ENCODE results near the gene PYGB. TPM values are rescaled to one million over a fixed set of nuclear protein-coding genes. Genes with fewer than 3 reads are reported as not detected.

Gene PYGB
- 191 and 194 TPM in 2 replicates for total RNA-seq

DNA sequence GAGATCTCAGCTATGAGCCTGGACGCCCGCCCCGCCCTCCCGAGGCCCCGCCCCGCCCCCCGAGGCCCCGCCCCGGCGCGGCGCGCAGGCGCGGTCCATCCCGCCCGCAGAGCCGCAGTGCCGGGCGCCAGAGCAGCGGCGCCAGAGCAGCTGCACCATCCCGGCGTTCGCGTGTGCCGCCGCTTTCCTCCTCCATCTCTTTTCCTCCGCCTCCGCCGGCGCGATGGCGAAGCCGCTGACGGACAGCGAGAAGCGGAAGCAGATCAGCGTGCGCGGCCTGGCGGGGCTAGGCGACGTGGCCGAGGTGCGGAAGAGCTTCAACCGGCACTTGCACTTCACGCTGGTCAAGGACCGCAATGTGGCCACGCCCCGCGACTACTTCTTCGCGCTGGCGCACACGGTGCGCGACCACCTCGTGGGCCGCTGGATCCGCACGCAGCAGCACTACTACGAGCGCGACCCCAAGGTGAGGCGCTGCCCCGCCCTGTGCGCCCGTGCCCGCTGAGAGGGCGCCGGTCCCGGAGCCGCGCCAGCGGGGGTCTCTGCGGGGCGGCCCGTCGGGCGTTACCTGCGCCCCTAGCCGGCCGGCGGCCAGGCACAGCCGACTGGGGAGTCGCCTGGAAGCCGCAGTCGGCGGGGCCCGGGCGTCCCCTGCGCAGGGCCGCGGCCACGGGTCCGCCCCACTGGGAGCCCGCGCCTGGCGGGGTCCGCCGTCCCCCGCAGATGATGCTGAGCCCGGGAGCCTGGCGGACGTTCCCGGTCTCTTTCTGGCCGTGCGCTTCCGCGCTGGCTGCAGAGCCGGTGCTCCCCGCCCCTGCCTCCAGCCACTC, at the start of gene PYGB:
PYGB (plus strand) TSS at position 130 of the 830 bp plus-strand sequence; CDS start at position 224, 94 bp downstream.
- peak within 1 kb of the TSS; percentile 75 for H3K27ac ChIP-seq (ENCODE audit: low read depth, low read length)
- DNase-seq (ENCODE audit: insufficient read length, low spot score, missing footprints) = peak; percentile 99
- H3K4me1 ChIP-seq (ENCODE audit: insufficient read depth, low read length) = peaks cover 47% of the 10 kb centered on the region
- H2AFZ ChIP-seq (ENCODE audit: low read length) = peak within 1 kb of the TSS; percentile 84
- TF ChIP-seq, protein P1, sequence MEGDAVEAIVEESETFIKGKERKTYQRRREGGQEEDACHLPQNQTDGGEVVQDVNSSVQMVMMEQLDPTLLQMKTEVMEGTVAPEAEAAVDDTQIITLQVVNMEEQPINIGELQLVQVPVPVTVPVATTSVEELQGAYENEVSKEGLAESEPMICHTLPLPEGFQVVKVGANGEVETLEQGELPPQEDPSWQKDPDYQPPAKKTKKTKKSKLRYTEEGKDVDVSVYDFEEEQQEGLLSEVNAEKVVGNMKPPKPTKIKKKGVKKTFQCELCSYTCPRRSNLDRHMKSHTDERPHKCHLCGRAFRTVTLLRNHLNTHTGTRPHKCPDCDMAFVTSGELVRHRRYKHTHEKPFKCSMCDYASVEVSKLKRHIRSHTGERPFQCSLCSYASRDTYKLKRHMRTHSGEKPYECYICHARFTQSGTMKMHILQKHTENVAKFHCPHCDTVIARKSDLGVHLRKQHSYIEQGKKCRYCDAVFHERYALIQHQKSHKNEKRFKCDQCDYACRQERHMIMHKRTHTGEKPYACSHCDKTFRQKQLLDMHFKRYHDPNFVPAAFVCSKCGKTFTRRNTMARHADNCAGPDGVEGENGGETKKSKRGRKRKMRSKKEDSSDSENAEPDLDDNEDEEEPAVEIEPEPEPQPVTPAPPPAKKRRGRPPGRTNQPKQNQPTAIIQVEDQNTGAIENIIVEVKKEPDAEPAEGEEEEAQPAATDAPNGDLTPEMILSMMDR (IDR thresholded peaks at IDR 0.05; ENCODE audit: extremely low read depth, low read depth, low read length) = no peak
- no peaks in the 10 kb centered on the region for H3K9me3 ChIP-seq (ENCODE audit: low read depth, low read length)
- no peaks in the 10 kb centered on the region for H3K36me3 ChIP-seq (ENCODE audit: insufficient read depth, low read length)
- peak within 1 kb of the TSS; percentile 91 for H3K4me2 ChIP-seq (ENCODE audit: insufficient read depth, low read length)
- peaks cover 43% of the 10 kb centered on the region for H4K20me1 ChIP-seq (ENCODE audit: insufficient read depth, low read length)
- H3K4me3 ChIP-seq (ENCODE audit: insufficient read depth, low read length) = peak within 1 kb of the TSS; percentile 87
- H3K79me2 ChIP-seq (ENCODE audit: insufficient read depth, low read length) = peaks cover 49% of the 10 kb centered on the region
- H3K27me3 ChIP-seq (ENCODE audit: insufficient read depth, low read length) = no peaks in the 10 kb centered on the region

DNA sequence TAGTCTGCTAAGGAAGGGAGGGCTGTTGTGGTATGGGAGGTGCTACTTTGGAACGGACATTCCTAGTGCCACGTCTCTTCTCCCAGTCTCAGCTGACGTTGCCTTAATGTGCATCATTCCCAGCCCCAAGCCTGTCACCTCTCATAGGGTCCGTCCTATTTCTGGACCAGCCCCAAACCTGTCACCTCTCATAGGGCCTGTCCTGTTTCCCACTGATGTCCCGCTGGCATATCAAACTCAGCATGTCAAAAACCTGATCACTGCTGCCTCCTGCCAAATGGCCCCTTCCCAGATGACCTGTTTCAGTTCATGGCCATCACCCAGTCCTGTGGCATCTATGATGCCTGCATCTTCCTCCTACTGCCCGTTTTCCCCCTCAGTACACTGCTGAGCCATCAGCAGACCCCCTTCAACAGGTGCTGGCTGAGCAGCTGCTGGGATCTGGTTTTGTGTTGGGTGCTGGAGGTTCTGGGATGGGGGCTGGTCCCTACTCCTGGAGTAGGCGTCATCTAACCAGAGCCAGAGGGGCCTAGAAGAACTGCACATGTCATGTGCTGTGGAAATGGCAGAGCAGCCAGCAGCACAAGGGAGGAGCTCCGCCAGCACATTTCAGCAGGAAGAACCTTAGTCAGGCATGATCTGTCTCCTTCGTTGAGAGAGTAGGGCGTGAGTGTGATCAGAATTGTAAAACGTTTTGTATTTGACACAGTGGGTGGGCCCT, 49.1 kb upstream of the PYGB start:
- Histone ChIP-seq H3K4me2 (ENCODE audit: insufficient read depth, low read length) (no peak overlapping the region), H3K4me3 (ENCODE audit: insufficient read depth, low read length) (no peak overlapping the region), H4K20me1 (ENCODE audit: insufficient read depth, low read length) (peaks cover 11% of the 10 kb centered on the region), H2AFZ (ENCODE audit: low read length) (no peak overlapping the region), H3K9me3 (ENCODE audit: low read depth, low read length) (no peaks in the 10 kb centered on the region), H3K36me3 (ENCODE audit: insufficient read depth, low read length) (peaks cover 3% of the 10 kb centered on the region), H3K4me1 (ENCODE audit: insufficient read depth, low read length) (peaks cover 17% of the 10 kb centered on the region), H3K27me3 (ENCODE audit: insufficient read depth, low read length) (no peaks in the 10 kb centered on the region), H3K79me2 (ENCODE audit: insufficient read depth, low read length) (peaks cover 81% of the 10 kb centered on the region), H3K27ac (ENCODE audit: low read depth, low read length) (no peak overlapping the region)
- no peak for DNase-seq (ENCODE audit: insufficient read length, low spot score, missing footprints)
- TF ChIP-seq, protein P1 (IDR thresholded peaks at IDR 0.05; ENCODE audit: extremely low read depth, low read depth, low read length) = no peak

DNA sequence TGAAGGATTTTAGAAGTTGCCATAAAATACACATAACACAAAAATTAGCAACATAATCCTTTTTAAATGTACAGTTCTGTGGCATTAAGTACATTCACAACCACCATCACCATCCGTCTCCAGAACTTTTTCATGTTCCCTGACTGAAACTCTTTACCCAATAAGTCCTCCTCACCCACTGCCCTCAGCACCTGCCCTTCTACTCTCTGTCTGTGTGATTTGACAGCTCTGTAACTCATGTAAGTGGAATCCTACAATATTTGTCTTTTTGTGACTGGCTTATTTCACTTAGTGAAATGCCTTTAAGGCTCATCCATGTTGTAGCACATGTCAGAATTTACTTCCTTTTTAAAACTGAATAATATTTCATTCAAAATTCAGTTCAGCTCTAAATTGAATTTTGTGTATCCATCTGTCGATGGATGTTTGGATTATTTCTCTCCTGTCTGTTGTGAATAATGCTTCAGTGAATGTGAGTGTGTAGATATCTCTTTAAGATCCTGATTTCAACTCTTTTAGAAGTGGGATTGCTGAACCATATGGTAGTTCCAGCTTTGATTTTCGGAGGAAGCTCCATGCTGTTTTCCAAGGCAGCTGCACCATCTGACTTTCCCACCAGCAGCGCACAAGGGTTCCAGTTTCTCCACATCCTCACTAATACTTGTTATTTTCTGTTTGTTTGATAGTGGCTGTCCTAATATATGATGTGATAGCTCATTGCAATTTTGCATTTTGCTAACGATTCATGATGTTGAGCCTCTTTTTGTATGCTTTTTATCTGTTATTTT, 48.2 kb upstream of the PYGB start:
- H3K36me3 ChIP-seq (ENCODE audit: insufficient read depth, low read length) = peaks cover 3% of the 10 kb centered on the region
- H3K4me3 ChIP-seq (ENCODE audit: insufficient read depth, low read length) = no peak overlapping the region
- H3K79me2 ChIP-seq (ENCODE audit: insufficient read depth, low read length) = peaks cover 89% of the 10 kb centered on the region
- TF ChIP-seq, protein P1 (IDR thresholded peaks at IDR 0.05; ENCODE audit: extremely low read depth, low read depth, low read length) = no peak
- peaks cover 14% of the 10 kb centered on the region for H4K20me1 ChIP-seq (ENCODE audit: insufficient read depth, low read length)
- H3K9me3 ChIP-seq (ENCODE audit: low read depth, low read length) = no peaks in the 10 kb centered on the region
- no peak for DNase-seq (ENCODE audit: insufficient read length, low spot score, missing footprints)
- H2AFZ ChIP-seq (ENCODE audit: low read length) = no peak overlapping the region
- H3K4me2 ChIP-seq (ENCODE audit: insufficient read depth, low read length) = no peak overlapping the region
- peaks cover 17% of the 10 kb centered on the region for H3K4me1 ChIP-seq (ENCODE audit: insufficient read depth, low read length)
- H3K27me3 ChIP-seq (ENCODE audit: insufficient read depth, low read length) = no peaks in the 10 kb centered on the region
- no peak overlapping the region for H3K27ac ChIP-seq (ENCODE audit: low read depth, low read length)
